GM06990 (cell line): Measurements from ENCODE around the gene OCA2.

Experiments used
- DNase-seq: peaks from one replicate; pipeline ENCODE4 v3.0.0-alpha.2; 2011; ENCODE audit not compliant: insufficient read length; ENCODE audit errors: extremely low read depth
- H3K27me3 ChIP-seq: replicated peaks from 2 replicates; pipeline ENCODE4 v1.6.0; 2011; ENCODE audit warnings: low read length; ENCODE audit not compliant: control insufficient read depth, insufficient read depth
- H3K36me3 ChIP-seq: 2 replicates; pipeline ENCODE4 v1.5.1; 2011; ENCODE audit warnings: low read length; ENCODE audit not compliant: control insufficient read depth, insufficient read depth
- H3K4me3 ChIP-seq: replicated peaks from 2 replicates; pipeline ENCODE4 v1.5.1; 2011; ENCODE audit warnings: low read depth, mild to moderate bottlenecking, control low read depth, low read length
- CTCF ChIP-seq: IDR thresholded peaks from 2 replicates; pipeline ENCODE4 v1.5.1; 2011; ENCODE audit warnings: low read length, control low read depth, mild to moderate bottlenecking, inconsistent platforms; ENCODE audit not compliant: insufficient read depth, poor library complexity, severe bottlenecking

Gene OCA2

DNA sequence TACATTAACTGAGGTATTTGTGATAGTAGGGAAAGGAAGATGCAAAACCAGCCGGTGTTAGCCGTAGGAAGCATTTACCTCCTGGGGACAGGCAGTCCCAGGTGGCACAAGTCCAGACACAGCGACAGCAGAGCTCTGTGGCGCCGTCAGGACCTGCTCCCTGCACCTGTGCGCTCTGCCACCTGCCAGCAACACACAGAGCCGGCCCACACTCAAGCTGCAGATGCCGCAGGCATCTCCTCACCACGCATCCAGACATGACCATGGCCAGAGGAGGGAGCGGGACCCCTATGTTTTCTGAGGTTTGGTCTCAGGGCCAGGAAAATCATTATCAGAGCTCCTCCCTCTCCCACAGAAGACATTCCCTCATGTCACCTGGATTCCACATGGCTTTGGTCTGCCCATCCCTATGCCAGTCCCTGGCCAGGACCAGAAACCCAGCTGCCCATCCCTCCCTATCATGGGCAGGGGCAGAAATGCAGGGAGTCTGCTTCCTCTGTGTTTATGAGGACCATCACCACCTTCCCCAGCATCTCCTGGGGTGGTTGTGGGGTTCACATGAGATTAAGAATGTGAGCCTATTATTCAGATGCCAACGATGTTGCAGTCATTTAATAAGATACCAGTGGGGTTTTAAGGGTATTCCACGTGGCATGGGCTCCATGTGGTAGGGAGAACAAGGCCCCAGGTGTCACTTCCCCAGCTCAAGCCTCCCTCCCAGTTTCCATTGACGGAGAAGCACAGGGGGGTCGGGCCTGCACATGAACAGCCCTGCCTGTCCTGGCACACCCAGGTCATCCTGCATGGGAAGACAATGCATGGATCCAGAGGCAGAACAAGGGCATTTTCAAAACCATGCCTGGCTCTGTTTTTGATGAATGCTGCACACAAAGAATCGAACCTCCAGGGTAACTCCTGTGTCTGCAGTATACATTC lies 251.1 kb downstream of the OCA2 start:
- H3K4me3 ChIP-seq, result no peak overlapping the region
- no peaks in the 10 kb centered on the region for H3K27me3 ChIP-seq
- TF ChIP-seq CTCF, result no peak
- no peak for DNase-seq
- no peaks in the 10 kb centered on the region for H3K36me3 ChIP-seq

- no peak overlapping the region for H3K4me3 ChIP-seq
- no peaks in the 10 kb centered on the region for H3K36me3 ChIP-seq
- H3K27me3 ChIP-seq, result no peaks in the 10 kb centered on the region
- no peak for DNase-seq
- TF ChIP-seq CTCF, result no peak
Observed at GRCh38 chr15:27846722-27847395, 252.3 kb downstream of the OCA2 start.

DNA sequence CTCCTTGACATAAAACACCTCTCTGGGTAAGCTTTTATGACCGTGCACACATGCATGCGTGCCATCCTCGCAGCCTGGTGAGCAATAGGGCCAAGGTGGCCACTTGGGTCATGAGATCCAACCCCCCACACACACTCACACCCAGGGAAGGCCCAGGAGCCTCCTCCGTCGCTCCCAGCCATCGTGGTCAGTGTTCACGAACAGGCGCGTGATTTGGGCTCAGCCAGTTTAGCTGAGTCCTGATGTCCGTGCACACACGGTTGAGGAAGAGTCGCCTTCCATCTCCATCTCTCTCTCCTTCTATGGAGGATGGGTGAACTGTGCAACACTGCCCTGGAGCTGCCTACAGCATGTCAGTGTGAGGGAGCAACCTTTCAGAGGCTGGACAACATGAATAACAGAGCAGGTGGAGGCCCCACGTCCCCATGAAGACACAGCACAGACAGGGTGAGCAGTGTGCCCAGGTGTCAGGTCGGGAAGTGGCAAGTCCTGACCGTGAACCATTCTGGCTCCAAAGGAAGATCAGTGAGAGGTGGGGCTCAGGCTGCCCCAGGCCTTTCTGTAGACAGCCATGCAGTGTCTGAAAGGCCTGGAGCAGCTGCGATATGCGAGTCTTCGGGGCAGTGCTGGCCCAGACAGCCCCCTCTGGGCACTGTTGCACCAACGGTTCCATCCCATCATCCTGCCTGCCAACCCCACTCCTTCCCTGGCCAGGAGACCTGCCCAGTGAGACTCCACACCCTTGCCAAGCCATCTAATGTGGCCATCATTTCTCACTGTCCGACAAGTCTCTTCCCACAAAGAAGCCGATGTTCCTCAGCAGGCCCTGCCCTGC lies 253.4 kb downstream of the OCA2 start:
- Histone ChIP-seq H3K36me3 (no peaks in the 10 kb centered on the region), H3K4me3 (no peak overlapping the region), H3K27me3 (no peaks in the 10 kb centered on the region)
- no peak for TF ChIP-seq CTCF
- no peak for DNase-seq

DNA sequence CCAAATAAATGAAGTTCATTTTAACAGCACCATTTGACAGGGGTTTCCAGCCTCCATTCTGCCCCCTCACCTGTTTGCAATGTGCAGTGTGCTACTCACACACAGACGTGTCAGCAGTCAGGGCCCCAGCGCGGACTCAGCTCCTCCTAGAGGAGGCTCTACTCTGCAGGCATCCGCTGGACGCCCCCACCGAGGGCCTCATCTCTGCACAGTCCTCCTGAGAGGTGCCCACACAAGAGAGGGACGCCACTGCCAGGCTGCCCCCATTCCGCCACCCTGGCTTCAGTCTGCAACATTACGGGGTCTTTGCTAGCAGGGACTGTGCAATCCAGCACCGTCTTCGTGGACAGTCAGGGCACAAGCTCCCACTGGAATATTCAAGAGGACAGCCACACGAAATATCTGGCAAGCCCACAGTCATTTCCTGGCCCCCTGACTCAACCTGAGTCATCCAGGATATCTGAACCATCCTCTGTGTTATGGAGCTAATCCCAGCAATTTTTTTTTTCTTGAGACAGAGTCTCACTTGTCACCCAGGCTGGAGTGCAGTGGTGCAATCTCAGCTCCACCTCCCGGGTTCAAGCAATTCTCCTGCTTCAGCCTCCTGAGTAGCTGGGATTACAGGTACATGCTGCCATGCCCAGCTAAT lies 255.0 kb downstream of the OCA2 start:
- TF ChIP-seq CTCF, result no peak
- no peaks in the 10 kb centered on the region for H3K36me3 ChIP-seq
- H3K27me3 ChIP-seq, result no peaks in the 10 kb centered on the region
- DNase-seq, result no peak
- H3K4me3 ChIP-seq, result no peak overlapping the region

GRCh38 chr15:27843146-27843545 lies 256.0 kb downstream of the OCA2 start:
- no peak for TF ChIP-seq CTCF
- DNase-seq, result no peak

More at GRCh38 chr15:27843146-27843545, 256.0 kb downstream of the OCA2 start:
- no peak overlapping the region for H3K4me3 ChIP-seq
- H3K27me3 ChIP-seq, result no peaks in the 10 kb centered on the region
- no peaks in the 10 kb centered on the region for H3K36me3 ChIP-seq
